LNCAP (cell line): ENCODE results near the gene SYT3.

Source experiments
- TF ChIP-seq, protein P1 (sequence below): fragments of 450-650 bp; IDR thresholded peaks from 2 replicates; pipeline ENCODE4 v1.5.1; 2017; ENCODE audit warnings: mild to moderate bottlenecking

Gene SYT3

GRCh38 chr19:50673118-50673517, 33.4 kb upstream of the SYT3 start:
- TF ChIP-seq, protein P1, sequence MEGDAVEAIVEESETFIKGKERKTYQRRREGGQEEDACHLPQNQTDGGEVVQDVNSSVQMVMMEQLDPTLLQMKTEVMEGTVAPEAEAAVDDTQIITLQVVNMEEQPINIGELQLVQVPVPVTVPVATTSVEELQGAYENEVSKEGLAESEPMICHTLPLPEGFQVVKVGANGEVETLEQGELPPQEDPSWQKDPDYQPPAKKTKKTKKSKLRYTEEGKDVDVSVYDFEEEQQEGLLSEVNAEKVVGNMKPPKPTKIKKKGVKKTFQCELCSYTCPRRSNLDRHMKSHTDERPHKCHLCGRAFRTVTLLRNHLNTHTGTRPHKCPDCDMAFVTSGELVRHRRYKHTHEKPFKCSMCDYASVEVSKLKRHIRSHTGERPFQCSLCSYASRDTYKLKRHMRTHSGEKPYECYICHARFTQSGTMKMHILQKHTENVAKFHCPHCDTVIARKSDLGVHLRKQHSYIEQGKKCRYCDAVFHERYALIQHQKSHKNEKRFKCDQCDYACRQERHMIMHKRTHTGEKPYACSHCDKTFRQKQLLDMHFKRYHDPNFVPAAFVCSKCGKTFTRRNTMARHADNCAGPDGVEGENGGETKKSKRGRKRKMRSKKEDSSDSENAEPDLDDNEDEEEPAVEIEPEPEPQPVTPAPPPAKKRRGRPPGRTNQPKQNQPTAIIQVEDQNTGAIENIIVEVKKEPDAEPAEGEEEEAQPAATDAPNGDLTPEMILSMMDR = no peak

DNA sequence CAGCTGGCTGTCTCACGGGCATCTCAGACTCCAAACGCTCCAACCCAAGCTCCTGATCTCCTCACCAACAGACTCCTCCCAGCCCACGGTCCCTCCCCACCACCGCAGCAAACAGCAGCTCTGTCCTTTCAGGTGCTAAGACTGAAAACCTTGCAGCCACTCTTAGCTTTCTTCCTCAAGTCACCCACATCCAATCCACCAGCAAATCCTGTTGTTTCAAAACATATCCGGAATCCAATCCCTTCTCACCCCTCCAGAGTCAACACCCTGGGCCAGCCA, 30.4 kb upstream of the SYT3 start:
- TF ChIP-seq, protein P1 = no peak

- TF ChIP-seq, protein P1 = peak; percentile 93
Measured at GRCh38 chr19:50669302-50670101, 29.8 kb upstream of the SYT3 start.

- TF ChIP-seq, protein P1 = no peak
Measured at GRCh38 chr19:50668879-50669278, 29.2 kb upstream of the SYT3 start.

GRCh38 chr19:50668416-50668815, 28.7 kb upstream of the SYT3 start:
- TF ChIP-seq, protein P1 = no peak

- TF ChIP-seq, protein P1 = no peak
Measured at GRCh38 chr19:50667759-50668231, 28.1 kb upstream of the SYT3 start.

- TF ChIP-seq, protein P1 = no peak
Measured at GRCh38 chr19:50667177-50667758, 27.6 kb upstream of the SYT3 start.
